Activated CD8-positive, alpha-beta memory T cell treated with anti-CD3 and anti-CD28 coated beads for 1 hour (primary cell): Measurements from ENCODE around the gene CHSY3.

ENCODE experiments used
- DNase-seq, 2 donors: peaks; one replicate each; pipeline ENCODE4 v3.0.0-alpha.2; 2020; ENCODE audit warnings: low read depth in 1 of 2; ENCODE audit errors: extremely low read depth in 1 of 2

CHSY3 gene

DNA sequence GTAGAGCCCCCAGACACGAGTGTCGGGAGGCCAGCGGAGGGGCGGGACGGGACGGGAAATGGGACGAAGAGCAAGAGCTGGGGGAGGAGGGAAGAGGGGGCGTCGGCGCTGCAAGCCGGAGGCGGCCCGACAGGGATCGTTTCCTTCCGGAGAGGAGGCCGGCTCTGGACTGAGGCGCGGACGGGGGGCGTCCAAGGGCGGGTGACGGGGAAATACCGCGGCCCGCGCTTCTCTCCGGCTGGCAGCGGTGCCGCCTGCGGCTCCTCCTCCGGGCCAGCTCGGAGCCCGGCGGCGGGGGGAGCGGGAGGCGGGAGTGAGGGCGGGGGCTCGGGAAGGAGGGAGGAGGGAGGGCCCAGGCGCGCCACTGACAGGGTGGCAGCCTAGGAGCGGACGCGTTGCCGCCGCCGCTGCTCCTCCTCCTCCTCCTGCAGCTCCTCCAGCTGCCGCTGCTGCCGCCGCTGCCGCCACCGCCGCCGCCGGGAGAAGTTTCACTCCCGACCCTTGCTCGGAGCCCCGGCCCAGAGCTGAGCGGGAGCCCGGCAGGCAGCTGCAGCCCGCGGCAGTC lies at the start of gene CHSY3:
Gene CHSY3, plus strand, starts transcription at position 364 of the 565 bp plus-strand sequence.
- peak in 1 of 2 donors; percentile 5 for DNase-seq

DNA sequence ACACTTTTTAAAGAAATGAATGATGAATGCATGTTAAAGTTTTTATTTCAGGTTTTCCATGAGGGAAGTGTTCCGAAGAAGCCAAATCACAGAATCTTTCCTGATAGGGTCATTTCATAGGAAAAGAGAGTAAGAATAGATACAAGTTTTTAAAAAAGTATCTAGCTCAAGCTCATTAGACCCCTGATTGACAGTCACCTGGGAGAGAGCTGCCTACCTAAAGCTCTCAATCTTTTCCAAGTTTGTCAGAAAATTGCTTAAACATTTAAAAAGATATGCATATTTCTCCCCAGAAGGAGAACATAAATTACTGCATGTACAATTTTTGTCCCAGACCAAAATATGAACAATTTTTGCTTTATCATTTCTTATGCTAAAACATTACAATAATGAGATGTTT lies 47.9 kb upstream of the CHSY3 start:
- DNase-seq, result no peak

DNA sequence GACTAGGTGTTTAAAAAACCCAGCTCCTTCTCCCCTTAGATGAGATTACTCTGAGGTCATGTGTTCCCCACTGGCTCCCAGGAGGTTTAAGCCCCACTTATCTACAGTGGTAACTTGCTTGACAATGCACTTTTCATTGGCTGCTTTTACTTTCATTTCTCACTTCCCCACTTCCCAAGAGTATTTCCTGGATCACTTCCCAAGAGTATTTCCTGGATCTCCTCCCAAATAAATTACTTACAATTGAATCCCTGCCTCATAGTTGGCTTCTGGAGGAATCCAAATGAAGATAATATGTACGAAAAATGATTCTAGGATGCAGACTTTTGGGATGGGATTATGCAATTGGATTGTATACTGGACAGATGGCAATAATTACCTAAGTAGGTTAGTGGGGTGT lies 47.1 kb upstream of the CHSY3 start:
- DNase-seq, result no peak

- no peak for DNase-seq
Observed at GRCh38 chr5:129858131-129858675, 46.1 kb upstream of the CHSY3 start.

DNA sequence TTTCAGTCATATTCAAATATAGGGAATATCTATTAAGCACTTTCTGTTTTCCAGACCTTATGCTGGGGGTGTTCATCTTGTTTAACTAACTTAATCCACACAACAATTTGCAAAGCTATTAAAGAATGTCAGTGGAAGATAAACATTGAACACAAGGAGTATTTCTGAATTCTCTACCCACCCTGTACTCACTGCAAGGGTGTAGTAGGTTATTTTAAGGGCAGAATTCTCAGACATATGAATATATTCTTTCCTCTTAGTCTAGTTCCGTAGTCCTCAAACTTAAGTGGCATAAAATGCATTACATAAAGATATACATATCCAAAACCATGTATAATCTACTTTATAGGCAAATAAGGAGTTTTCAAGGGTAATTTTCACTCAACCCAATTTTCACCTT lies 19.9 kb upstream of the CHSY3 start:
- DNase-seq, result no peak

DNA sequence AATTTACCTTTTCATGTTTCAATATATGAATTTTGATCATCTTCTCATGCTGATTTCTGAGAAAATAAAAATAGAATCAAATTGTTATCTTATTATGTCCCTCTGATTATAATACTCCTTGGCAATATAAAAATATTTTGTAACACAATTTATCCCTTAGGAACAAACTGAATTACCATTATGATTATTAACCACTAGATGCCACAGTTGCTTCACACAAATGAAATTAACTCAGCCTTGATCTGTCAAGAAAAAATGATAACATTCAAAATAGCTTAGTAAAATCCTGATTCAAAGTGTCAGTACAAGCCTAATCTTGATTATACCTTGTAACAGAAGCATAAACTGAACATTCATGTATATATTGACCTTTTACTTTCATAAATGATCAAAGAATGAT lies 4.8 kb upstream of the CHSY3 start:
- DNase-seq, result no peak

GRCh38 chr5:129902816-129903215 lies 1.4 kb upstream of the CHSY3 start:
- no peak for DNase-seq

- DNase-seq, result no peak
Observed at GRCh38 chr5:129903466-129904101, 681 bp upstream of the CHSY3 start.

DNA sequence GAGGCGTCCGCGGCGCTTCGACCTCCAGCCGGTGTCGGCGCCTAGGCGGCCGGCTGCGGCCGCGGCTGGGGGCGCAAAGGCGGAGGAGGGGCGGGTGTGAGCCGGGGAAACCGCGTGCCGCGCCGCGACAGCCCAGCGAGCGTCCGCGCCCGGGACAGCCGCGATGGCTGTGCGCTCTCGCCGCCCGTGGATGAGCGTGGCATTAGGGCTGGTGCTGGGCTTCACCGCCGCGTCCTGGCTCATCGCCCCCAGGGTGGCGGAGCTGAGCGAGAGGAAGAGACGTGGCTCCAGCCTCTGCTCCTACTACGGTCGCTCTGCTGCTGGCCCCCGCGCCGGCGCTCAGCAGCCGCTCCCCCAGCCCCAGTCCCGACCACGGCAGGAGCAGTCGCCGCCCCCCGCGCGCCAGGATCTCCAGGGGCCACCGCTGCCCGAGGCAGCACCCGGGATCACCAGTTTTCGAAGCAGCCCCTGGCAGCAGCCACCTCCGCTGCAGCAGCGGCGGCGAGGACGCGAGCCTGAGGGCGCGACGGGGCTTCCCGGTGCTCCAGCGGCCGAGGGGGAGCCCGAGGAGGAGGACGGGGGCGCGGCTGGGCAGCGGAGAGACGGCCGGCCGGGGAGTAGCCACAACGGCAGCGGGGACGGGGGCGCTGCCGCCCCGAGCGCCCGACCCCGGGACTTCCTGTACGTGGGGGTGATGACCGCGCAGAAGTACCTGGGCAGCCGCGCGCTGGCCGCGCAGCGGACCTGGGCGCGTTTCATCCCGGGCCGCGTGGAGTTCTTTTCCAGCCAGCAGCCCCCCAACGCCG lies 605 bp downstream of the CHSY3 start:
- DNase-seq, result no peak

DNA sequence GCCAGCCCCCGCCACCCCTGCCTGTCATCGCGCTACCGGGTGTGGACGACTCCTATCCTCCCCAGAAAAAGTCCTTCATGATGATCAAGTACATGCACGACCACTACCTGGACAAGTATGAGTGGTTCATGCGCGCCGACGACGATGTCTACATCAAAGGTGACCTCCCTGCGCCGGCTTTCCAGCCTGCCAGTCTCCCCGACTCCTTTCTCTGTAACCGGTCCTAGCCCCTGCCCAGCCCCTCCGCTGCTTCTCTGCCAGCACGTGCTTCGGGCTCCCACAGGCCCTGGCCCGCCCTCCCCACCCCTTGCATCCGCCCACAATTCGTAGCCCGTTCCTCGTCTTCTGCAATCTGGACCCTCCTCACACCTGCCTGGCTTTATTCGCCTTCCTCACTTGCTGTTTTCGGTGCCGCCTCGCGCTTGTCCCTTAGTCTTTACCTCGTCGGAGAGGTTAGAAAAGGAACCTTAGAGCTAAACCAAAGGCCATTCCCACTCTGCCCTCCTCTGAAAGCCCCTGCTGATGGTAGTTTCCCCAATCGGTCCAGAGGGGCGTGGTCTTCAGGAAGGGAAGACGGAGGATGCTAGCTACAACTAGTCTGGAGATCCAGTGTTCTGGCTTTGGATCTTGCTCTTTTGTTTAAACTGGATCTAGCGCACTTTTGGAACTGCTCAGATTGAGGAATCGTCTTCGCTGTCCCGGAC lies 1.4 kb downstream of the CHSY3 start:
- DNase-seq, result no peak

- no peak for DNase-seq
Observed at GRCh38 chr5:129906177-129906887, 2.1 kb downstream of the CHSY3 start.

DNA sequence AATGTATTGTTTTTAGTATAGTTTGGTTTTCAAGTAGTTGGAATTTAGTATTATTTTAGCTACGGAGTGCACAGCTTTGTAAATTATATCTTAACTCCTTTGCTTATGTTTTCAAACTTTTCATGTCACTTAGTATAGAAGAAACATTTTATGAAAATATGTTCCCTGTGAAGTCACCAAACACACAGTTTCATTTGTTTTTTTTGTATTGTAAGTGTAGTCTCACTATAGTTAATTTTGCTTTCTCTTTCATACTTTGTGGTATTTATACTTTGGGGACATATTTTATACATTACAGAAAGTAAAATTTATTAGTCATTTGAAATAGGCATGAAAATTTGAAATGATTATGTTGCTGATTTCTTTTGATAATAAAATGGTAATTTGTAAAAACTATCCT lies 5.0 kb downstream of the CHSY3 start:
- no peak for DNase-seq

- DNase-seq, result no peak
Observed at GRCh38 chr5:129912601-129913255, 8.5 kb downstream of the CHSY3 start.

- DNase-seq, result no peak
Observed at GRCh38 chr5:129915415-129915814, 11.2 kb downstream of the CHSY3 start.

DNA sequence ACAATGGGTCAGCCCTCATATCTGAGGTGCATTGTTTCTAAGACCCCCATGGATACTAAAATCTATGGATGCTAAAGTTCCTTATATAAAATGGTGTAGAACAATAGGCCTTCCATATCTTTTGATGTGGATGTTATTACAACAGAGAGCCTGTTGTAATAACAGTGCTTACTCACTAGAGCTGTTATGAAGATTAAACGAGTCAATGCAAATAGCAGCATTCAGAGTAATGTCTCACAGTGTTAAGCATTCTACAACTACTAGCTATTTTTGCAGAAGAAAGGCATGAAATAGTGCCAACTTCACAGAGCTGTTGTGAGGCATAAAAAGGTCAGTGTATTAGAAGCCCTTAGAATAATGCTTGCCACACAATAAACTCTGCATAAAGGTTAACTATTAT lies 13.0 kb downstream of the CHSY3 start:
- DNase-seq, result no peak

DNA sequence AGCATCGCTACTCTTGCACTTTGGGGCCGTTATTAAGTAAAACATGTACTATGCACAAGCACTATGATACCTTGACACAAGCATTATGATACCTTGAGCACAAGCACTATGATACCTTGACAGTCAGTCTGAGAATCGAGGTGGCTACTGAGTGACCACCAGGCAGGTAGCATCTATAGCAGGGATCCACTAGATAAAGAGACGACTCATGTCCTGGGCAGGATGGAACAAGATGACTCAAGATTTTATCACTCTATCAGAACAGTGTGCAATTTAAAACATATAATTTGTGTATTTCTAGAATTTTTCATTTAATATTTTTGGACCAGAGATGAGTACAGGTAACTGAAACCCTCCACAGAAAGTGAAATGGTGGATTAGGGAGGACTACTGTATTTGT lies 16.9 kb downstream of the CHSY3 start:
- DNase-seq, result no peak

DNA sequence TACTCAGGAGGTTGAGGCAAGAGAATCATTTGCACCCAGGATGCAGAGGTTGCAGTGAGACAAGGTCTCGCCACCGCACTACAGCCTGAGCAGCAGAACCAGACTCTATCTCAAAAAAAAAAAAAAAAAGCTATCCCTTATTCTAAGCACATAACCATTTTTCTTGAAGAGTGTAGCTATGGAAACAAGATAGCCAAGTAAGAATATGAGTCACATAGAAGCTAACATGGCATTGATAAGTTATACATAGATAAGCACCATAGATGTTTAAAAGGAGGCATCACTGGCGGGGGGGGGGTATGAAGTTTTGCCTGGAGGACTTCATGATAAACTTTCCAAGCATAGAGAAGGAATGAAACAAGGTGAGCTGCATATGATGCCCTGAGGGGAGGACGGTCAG lies 26.0 kb downstream of the CHSY3 start:
- no peak for DNase-seq

DNA sequence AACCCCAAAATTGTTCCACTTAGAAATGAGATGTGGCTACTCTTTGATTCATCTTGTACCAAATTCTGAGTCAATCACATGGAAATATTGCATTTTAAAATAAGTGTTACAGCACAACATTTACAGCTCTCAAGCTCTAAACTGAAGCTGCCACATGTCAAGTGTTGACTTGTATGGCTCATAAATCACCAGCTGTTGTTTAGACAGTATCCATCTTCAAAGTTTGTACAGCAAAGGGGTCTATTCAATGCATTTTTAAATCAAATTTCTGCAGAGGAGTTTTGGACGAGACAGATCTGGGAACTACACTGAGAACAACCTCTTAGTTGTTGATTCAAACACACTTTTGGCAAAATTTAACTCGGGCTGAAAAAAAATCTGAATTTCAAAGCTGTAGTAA lies 31.4 kb downstream of the CHSY3 start:
- no peak for DNase-seq

GRCh38 chr5:129938077-129938476 lies 33.8 kb downstream of the CHSY3 start:
- no peak for DNase-seq

DNA sequence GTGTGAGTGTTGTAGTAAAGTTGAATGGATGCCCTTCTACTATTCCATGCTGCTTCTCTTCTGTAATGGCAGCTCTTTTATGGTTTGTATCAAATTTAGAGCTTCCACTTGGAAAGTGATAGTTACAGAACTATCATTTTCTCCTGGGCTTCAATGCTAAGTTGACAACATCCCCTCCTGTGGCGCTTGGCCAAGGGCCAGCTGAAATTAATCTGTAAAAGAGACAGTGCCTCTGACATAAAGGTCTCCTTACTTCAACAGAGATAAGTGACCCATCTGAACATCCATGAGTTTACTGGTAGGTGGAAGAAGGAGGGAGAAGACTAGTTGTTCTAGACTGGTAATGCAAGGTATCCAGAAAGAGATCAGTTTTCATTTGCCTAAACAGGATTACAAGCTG lies 39.7 kb downstream of the CHSY3 start:
- DNase-seq, result no peak
